ENCODE results near the gene DDN.

The DDN gene

DNA sequence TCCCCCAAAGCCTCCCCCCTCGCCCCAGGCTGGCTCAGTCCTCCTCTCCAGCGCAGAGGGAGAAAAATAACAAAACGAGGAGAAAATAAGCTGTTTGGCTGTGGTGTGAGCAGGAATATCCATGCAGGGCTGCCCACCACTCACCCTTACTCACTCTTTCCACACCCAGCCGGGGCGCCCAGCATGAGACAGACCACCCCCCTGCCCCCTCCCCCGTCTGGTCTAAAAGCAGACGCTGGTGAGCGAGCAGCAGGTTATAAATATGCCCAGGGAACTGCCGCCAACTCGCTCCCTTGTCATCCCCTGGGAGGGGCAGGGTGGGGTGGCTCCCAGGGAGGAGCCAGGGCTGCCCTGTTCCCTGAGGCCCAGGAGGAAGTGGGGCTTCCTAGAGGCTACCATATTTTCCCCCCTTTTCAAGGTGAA lies 13.7 kb downstream of the DDN start:
- DNase-seq (ENCODE audit: low spot score): no peak
- TF ChIP-seq, protein P1, sequence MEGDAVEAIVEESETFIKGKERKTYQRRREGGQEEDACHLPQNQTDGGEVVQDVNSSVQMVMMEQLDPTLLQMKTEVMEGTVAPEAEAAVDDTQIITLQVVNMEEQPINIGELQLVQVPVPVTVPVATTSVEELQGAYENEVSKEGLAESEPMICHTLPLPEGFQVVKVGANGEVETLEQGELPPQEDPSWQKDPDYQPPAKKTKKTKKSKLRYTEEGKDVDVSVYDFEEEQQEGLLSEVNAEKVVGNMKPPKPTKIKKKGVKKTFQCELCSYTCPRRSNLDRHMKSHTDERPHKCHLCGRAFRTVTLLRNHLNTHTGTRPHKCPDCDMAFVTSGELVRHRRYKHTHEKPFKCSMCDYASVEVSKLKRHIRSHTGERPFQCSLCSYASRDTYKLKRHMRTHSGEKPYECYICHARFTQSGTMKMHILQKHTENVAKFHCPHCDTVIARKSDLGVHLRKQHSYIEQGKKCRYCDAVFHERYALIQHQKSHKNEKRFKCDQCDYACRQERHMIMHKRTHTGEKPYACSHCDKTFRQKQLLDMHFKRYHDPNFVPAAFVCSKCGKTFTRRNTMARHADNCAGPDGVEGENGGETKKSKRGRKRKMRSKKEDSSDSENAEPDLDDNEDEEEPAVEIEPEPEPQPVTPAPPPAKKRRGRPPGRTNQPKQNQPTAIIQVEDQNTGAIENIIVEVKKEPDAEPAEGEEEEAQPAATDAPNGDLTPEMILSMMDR (IDR thresholded peaks at IDR 0.05; ENCODE audit: extremely low read depth, insufficient read depth, missing control alignments): no peak
- in situ Hi-C loops (cut with MboI; ENCODE audit: low pct_unique_long_range_greater_than_20kb, low sequenced_read_pairs, unreplicated experiment): no loop called here

DNA sequence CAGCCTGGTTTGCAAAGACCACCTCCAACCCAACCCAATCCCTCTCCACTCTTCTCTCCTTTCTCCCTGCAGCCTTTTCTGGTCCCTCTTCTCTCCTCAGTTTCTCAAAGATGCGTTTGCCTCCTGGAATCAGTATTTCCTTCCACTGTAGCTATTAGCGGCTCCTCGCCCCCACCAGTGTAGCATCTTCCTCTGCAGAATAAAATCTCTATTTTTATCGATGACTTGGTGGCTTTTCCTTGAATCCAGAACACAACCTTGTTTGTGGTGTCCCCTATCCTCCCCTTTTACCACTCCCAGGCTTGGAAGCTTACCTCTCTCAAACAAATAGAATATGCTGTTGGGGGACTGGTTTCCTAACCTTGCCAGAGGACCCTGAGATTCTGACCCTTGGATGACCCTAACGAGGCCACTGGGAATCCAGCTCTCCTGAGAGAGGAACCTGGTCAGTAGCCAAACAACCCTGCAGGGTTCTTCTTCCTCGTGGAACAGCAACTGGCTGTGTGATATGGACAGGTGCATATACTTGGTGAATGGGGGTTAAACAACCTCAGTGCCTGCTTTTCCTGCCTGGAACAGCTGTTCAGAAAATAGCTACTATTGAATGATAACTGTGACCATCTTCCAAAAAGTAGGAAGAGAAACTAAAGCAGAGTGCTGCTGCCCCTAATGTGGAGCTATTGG lies 16.6 kb downstream of the DDN start:
- no peak for DNase-seq (ENCODE audit: low spot score)
- in situ Hi-C loops (cut with MboI; ENCODE audit: low pct_unique_long_range_greater_than_20kb, low sequenced_read_pairs, unreplicated experiment): no loop called here
- TF ChIP-seq, protein P1 (IDR thresholded peaks at IDR 0.05; ENCODE audit: extremely low read depth, insufficient read depth, missing control alignments): no peak

DNA sequence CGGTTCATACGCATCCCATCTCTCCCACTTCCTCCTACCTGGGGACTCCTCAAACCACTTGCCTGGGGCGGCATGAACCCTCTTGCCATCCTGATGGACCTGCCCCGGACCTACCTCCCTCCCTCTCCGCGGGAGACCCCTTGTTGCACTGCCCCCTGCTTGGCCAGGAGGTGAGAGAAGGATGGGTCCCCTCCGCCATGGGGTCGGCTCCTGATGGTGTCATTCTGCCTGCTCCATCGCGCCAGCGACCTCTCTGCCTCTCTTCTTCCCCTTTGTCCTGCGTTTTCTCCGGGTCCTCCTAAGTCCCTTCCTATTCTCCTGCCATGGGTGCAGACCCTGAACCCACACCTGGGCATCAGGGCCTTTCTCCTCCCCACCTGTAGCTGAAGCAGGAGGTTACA lies 17.4 kb downstream of the DDN start:
- in situ Hi-C loops (cut with MboI; ENCODE audit: low pct_unique_long_range_greater_than_20kb, low sequenced_read_pairs, unreplicated experiment): no loop called here
- DNase-seq (ENCODE audit: low spot score): no peak
- TF ChIP-seq, protein P1 (IDR thresholded peaks at IDR 0.05; ENCODE audit: extremely low read depth, insufficient read depth, missing control alignments): no peak

DNA sequence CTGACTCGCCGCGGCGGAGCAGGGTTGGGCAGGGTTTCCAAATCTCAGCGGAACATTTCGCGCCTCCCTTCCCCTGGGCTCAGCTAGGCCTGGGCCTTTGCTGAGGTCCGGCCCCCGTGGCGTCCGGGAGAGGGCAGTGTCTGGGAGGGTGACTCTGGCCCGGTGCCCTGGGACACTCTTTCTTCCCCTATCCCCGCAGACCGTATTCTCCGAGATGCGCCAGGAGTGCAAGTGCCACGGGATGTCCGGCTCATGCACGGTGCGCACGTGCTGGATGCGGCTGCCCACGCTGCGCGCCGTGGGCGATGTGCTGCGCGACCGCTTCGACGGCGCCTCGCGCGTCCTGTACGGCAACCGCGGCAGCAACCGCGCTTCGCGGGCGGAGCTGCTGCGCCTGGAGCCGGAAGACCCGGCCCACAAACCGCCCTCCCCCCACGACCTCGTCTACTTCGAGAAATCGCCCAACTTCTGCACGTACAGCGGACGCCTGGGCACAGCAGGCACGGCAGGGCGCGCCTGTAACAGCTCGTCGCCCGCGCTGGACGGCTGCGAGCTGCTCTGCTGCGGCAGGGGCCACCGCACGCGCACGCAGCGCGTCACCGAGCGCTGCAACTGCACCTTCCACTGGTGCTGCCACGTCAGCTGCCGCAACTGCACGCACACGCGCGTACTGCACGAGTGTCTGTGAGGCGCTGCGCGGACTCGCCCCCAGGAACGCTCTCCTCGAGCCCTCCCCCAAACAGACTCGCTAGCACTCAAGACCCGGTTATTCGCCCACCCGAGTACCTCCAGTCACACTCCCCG lies 18.0 kb downstream of the DDN start:
- peak; percentile 56 for DNase-seq (ENCODE audit: low spot score)
- in situ Hi-C loops (cut with MboI; ENCODE audit: low pct_unique_long_range_greater_than_20kb, low sequenced_read_pairs, unreplicated experiment): no loop called here

DNA sequence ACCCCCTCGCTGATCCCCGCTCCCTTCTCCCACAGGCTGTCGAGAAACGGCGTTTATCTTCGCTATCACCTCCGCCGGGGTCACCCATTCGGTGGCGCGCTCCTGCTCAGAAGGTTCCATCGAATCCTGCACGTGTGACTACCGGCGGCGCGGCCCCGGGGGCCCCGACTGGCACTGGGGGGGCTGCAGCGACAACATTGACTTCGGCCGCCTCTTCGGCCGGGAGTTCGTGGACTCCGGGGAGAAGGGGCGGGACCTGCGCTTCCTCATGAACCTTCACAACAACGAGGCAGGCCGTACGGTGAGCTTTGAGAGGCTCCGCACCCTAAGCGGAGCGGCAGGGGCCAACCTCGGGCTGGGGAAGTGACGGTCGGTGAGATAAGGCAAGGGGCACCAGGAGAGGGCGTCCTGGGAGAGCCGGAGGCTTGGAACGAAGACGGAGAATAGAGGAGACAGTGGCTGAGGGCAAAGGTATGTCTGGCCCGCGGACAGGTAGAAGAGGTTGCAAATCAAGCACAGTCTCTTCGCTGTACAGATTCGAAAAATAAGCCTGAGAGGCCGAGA lies 18.7 kb downstream of the DDN start:
- in situ Hi-C loops (cut with MboI; ENCODE audit: low pct_unique_long_range_greater_than_20kb, low sequenced_read_pairs, unreplicated experiment): no loop called here
- TF ChIP-seq, protein P1 (IDR thresholded peaks at IDR 0.05; ENCODE audit: extremely low read depth, insufficient read depth, missing control alignments): peak; percentile 26

More for the DNA sequence above, 18.0 kb downstream of the DDN start:
- TF ChIP-seq, protein P1 (IDR thresholded peaks at IDR 0.05; ENCODE audit: extremely low read depth, insufficient read depth, missing control alignments): peak; percentile 18

DNA sequence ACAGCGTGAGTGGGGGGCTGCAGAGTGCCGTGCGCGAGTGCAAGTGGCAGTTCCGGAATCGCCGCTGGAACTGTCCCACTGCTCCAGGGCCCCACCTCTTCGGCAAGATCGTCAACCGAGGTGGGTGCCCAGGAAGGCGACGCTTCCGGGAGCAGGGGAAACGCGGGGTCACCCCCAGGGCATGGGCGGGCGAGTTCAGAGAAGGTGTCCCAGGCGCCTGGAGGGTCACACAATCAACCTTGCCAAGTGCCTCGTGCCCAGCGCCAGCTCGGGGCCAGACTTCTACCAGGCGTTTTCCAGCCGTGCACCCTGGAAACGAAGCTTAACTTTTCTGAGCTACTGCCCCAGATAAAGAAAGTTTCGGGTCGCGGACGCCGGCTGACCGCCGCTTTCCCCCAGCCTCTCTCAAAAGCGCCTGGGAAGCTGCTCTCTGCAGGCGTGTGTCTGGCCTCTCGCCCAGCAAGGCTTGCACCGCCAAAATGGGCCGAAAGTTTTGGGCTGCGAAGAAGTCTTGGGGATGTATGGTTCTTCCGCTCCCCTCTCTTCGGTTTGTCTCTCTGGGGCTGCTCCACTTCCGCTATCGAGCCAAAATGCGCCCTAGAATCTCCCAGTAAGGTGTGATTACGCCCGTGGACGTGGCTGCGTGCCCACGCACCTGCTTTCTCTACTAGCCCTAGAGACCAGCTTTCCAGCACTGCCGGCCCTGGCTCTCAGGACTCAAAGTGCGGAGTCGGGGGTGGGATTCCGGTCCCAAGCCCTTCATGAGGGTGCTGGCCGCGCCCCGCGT lies 19.4 kb downstream of the DDN start:
- in situ Hi-C loops (cut with MboI; ENCODE audit: low pct_unique_long_range_greater_than_20kb, low sequenced_read_pairs, unreplicated experiment): no loop called here
- TF ChIP-seq, protein P1 (IDR thresholded peaks at IDR 0.05; ENCODE audit: extremely low read depth, insufficient read depth, missing control alignments): no peak
- peak; percentile 66 for DNase-seq (ENCODE audit: low spot score)

More for the DNA sequence above, 18.7 kb downstream of the DDN start:
- peak; percentile 56 for DNase-seq (ENCODE audit: low spot score)

Data from GM13977 (cell line).